LNCAP (cell line): ENCODE data around the gene NANS.

Source experiments
- CTCF ChIP-seq: fragments of 450-650 bp; IDR thresholded peaks from 2 replicates; pipeline ENCODE4 v1.5.1; 2017; ENCODE audit warnings: mild to moderate bottlenecking

The NANS gene

GRCh38 chr9:98124637-98125426 is 68.3 kb downstream of the NANS start:
- no peak for TF ChIP-seq CTCF

GRCh38 chr9:98127226-98127625 is 70.7 kb downstream of the NANS start:
- no peak for TF ChIP-seq CTCF

DNA sequence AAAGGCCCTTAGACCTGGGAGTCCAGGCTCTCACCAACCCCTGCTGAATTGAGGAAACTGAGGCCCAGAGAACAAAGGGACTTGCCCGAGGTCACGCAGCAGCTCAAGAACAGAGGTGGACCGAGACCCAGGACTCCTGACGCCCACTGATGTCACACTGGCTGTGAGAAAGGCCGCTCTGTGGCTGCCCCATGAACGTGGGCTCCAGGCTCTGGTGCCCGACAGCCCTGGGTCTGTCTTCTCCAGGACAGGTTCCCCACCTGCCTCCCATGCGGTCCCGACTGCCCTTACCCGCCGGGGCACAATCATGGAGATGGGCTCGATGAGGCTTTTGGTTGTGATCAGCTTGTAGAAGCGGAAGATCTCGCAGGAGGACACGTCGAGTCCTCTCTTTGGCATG is 71.8 kb downstream of the NANS start:
- TF ChIP-seq CTCF = no peak

- TF ChIP-seq CTCF = no peak
These were observed 72.9 kb downstream of the NANS start for GRCh38 chr9:98129451-98129881.

- no peak for TF ChIP-seq CTCF
These were observed 74.2 kb downstream of the NANS start for GRCh38 chr9:98130576-98131228.

DNA sequence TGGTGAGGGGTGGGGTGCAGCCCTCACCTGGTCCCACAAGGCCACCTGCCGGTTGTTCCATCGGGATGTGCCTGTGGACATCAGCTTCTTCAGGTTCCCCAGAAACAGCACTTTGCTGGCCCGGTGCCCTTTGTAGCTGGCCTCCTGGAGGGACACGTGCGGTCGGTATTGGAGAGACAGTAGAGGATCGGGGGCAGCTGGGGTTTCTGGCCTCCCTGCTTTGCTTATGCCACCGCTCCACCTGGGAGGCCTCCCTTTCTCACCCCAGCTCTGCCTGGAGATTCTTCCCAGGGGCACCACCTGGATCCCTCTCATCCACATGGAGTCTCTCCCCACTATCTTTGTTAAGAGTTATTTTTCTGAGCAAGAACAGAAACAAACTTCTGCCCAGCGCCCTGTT is 75.6 kb downstream of the NANS start:
- no peak for TF ChIP-seq CTCF
